GM12873 (cell line): Measurements from ENCODE around the gene ATP6V0A1.

ENCODE experiments used
- TF ChIP-seq, protein P1 (sequence below): IDR thresholded peaks from 2 replicates; pipeline ENCODE4 v1.5.1; 2012; ENCODE audit warnings: low read depth, mild to moderate bottlenecking, moderate library complexity, low read length, control low read depth; ENCODE audit not compliant: insufficient read depth; ENCODE audit errors: missing control alignments

Gene ATP6V0A1

DNA sequence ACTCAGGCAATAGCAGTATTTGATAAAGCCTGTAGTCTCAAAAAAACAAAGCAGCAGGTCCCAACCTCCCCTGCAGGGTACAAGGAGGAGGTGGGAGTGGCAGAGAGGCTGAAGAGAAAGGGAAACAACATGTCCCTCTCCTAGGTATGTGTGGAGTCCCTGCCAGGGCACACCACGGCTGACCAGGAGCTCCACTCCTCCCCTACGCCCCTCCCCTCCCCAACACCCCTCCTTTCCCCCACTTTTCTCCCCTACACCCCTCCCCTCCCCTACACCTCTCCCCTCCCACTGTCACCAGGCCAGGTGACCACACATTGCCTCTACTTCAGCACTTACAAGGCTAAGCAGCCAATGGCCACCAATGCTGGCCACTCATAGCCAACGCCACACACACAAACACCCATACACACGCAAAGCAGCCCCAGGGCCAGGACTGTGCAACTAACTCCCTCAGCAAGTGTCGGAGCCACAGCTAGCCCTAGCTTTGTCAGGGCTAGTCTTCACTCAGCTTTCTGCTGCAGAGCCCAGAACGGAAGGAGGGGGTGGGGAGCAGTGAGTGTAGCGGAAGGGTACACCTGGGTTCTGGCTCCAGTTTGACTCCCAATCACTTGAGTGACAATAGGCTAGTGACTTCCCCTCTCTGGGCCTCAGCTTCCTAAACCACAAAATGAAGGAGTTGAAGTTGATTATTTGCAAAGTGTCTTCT is 43.8 kb upstream of the ATP6V0A1 start:
- TF ChIP-seq, protein P1, sequence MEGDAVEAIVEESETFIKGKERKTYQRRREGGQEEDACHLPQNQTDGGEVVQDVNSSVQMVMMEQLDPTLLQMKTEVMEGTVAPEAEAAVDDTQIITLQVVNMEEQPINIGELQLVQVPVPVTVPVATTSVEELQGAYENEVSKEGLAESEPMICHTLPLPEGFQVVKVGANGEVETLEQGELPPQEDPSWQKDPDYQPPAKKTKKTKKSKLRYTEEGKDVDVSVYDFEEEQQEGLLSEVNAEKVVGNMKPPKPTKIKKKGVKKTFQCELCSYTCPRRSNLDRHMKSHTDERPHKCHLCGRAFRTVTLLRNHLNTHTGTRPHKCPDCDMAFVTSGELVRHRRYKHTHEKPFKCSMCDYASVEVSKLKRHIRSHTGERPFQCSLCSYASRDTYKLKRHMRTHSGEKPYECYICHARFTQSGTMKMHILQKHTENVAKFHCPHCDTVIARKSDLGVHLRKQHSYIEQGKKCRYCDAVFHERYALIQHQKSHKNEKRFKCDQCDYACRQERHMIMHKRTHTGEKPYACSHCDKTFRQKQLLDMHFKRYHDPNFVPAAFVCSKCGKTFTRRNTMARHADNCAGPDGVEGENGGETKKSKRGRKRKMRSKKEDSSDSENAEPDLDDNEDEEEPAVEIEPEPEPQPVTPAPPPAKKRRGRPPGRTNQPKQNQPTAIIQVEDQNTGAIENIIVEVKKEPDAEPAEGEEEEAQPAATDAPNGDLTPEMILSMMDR, result no peak

DNA sequence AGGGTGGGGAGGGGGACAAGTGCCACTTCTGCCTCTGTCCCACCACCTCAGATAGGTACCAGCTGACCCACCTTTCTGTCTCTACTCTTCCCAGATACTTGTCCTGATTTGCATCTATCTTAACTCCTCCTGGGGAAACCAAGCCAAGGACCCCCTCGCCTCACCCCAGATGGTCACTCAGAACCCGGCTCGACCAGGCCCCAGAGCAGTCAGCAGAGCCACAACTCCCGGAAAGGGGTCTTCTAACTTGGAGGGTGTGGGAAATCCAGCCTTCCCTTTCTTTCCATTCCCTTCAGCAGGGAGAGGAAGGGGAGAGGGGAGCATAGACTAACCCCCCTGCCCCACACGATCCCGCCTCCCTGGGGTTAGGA is 37.6 kb upstream of the ATP6V0A1 start:
- TF ChIP-seq, protein P1, result no peak

DNA sequence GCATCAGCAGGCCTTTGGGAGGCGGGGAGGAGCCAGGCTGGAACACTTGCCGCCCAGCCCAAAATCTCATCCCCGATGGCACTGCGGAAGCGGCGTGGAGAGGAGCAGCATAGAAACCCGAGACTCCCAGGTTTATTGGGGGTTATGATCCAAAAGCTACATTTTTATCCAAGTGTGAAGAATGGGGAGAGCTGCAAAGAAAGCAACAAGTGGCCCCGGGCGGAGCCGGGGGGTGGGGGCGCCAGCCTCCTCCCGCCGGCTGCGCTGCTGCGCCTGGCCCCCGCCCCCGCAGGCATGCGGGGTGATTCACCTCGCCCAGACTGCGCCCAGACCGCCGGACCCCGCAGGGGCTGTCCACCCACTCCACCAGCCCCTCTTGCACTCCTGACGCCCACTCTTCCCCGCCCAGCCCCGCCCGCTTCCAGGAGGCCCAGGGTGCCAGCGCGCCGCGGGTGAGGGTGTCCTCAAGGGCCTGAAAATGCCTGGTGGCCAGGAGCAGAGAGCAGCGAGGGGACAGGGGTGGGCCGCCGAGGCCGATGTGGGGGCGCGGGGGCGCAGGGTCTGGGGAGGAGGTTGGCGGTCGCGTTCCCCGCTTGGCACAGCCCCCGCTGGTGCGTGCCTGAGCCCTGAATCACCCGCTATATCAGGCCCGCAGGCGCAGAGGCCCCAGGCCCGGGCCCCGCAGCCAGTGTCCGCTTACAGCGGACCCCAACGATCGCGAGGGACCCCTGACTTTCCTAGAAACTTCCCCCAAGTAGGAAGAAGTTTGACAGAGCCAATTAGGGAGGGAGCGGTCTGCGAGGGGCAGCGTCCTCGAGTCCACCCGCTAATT is 37.0 kb upstream of the ATP6V0A1 start:
- TF ChIP-seq, protein P1, result no peak

DNA sequence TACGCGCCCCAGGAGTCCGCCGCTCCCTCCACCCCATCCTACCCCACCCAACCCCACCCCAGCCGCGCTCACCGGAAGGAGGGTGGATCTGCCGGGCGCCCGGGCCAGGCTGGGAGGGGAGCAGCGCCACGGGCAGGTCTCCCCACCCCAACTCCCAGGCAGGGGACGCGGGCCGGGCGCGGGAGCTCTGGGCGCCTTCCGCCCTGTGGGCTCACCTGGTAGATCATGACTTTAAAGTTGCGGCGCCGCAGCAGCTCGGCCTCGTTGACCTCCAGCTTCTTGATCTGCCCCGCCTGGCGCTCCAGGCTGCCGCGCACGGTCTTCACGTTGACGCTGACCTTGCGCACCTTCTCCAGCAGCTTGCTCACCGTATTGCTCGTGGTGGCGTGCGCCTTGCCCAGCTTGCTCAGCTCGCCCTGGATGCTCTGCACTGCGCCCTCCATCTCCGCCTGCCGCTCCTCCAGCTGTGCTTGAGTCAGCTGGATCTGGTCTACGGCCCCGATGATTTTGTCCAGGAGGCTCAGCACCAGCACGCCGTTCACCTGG is 36.2 kb upstream of the ATP6V0A1 start:
- TF ChIP-seq, protein P1, result no peak

DNA sequence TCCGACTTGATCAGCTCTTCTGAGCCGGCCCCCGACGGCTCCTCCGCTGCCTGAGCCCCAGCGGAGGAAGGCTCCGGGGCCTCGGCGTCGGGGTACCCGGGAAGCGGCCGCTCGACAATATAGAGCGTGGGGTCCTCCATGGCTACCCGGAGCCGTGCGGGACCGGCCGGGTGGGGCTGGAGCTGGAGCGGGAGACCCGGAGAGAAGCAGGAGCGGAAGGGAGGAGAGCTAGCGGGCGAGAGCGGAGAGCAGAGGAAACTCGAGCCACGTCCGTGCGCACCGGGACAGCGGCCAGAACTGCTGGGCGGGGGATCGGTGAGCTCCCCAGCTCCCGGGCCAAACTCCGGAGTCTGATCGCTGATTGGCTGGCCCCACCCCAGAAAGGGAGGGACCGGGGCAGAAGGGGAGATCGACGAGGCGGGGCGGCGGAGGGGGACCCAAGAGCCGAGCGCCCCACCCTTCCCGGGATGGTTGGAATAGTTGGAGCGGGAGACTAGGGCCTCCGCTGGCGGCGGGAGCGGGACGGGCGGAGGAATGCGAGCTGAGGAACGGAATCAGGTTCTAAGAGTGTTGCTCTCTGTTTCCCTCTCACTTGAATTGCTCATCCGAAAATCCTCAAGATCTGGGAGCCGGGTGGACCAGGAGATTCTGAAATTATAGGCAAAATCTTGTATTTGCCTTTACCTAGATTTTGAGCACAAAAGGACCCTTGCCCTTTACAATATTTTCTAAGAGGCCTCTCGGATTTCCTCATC is 35.5 kb upstream of the ATP6V0A1 start, which contains the start of gene CAVIN1:
Gene CAVIN1 (minus strand): TSS at position 299 of the 755 bp plus-strand sequence. CDS start 159 bp downstream, at position 140.
- TF ChIP-seq, protein P1, result no peak

DNA sequence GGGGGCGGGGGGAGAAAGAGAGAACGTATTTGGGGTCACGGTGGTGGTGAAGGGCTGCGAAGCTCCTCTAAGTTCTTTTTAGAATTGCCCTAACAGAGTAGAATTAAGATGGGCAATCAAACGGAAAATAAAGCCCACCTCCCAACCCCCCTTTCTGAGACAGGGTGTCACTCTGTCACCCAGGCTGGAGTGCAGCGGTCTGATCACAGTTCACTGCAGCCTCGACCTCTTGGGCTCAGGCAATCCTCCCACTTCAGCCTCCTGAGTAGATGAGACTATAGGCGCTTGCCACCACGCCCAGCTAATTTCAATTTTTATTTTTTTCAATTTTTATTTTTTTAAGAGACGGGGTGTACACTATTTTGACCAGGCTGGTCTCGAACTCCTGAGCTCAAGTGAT is 34.9 kb upstream of the ATP6V0A1 start:
- TF ChIP-seq, protein P1, result no peak
